NCI-H460 (cell line): ENCODE data around the gene POLR3K. TPM values are rescaled to one million over a fixed set of nuclear protein-coding genes. Genes with fewer than 3 reads are reported as not detected.

Experiments
- DNase-seq: peaks from one replicate; pipeline ENCODE4 v3.0.0-alpha.2; 2016; ENCODE audit warnings: low read depth; ENCODE audit errors: extremely low read depth
- total RNA-seq: library from RNA; depleted of rRNA; stranded (reverse); fragments of >200 nt; shearing (Covaris generic); gene quantifications from 2 replicates; pipeline ENCODE4 v1.2.3, GENCODE V29; 2014

Gene POLR3K
- total RNA-seq, 1 experiment from 2014 or later = 13.3 TPM

GRCh38 chr16:79151-80054, 26.0 kb upstream of the POLR3K start:
- no peak for DNase-seq

- no peak for DNase-seq
Observed at GRCh38 chr16:78444-79150, 25.2 kb upstream of the POLR3K start.

DNA sequence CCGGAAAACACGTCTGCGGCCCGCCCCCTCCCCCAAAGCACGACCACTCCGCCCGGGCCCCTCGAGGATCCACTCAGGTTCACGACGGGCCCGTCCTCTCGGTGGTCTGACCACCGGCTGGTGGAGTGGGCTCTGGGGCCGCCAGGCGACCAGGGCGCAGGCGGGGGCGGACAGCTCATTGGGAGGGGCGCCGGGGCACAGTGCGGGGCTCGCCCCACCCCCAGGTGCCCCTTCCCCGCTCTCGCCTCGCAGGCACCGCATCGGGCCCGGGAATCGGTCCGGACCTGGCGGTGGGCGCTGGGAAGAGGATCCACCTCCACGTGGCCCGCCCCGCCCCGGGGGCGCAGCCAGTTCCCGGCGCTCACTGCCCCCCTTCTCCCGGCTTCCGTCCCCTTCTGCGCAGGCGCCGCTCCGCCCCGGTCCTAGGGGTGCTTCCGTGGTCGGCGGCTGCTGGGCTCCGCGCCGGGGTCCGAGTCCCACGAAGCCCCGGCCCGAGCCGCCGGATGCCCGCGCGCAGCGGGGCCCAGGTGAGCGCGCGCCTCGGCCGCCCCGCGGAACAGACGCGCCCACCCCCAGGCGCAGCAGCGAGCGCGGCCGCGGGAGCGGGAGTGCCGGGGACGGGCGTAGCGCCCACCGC, 24.5 kb upstream of the POLR3K start, which contains the start of gene MPG:
Gene MPG (plus strand): TSS at position 419 of the 637 bp plus-strand sequence. CDS start 85 bp downstream, at position 504.
- DNase-seq = peak; percentile 70

DNA sequence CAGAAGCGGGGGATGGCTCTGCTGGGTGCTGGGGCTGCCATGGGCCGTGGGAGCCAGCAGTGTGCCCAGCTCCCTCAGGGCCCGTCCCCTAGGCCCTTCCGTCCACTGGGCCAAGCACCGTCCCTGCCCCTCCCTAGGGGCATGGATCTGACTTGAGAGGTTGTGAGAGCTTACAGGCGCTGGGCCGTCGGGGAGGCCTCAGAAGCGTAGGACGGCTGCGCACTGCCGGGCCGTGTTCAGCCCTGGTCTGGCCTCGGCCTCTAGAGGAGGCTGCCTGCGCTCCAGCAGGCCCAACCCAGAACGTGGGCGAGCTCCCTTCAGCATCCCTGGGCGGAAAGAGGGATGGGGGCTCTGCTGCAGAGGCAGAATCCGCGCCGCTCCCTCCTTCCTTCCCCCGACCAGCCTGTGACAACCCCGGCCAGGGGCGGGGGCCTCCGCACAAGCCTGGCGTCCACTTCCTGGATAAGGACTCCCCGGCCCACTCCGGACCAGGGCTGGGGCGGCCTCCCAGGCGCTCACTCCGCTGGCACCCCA, 23.9 kb upstream of the POLR3K start:
- DNase-seq = peak; percentile 51

DNA sequence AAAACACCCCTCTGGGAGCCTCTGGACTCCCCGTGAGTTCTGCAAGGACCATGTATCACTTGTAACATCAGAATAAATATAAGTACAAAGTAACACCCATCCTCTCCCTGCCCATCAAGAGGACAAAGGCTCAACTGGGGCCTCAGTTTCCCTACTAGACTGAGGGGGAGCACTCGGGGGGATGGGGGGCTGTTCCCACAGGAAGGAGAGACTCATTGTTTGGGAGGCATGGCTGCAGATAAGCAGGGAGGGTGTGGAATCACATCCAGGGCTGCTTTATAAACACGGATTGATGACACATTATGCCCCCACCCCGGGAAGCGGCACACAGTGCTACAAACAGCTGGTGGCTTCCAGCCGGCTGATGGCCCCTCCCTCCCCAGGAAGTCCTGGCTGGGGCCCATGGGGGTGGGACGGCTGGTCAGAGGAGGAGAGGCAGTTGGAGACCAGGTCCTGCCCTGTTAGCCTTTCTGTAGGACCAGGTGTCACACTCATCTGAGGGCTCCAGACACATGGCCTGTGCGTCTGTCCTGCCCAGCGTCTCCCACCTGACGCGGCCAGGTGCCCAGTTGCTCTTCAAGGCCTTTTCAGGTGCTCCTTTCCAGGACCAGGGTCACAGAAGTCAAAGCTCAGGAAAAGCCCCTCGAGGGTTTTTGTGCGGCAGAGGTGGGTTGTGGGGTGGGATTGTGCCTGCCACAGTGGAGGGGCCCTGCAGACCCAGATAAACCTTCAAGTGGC, 23.3 kb upstream of the POLR3K start:
- DNase-seq = peak; percentile 62

DNA sequence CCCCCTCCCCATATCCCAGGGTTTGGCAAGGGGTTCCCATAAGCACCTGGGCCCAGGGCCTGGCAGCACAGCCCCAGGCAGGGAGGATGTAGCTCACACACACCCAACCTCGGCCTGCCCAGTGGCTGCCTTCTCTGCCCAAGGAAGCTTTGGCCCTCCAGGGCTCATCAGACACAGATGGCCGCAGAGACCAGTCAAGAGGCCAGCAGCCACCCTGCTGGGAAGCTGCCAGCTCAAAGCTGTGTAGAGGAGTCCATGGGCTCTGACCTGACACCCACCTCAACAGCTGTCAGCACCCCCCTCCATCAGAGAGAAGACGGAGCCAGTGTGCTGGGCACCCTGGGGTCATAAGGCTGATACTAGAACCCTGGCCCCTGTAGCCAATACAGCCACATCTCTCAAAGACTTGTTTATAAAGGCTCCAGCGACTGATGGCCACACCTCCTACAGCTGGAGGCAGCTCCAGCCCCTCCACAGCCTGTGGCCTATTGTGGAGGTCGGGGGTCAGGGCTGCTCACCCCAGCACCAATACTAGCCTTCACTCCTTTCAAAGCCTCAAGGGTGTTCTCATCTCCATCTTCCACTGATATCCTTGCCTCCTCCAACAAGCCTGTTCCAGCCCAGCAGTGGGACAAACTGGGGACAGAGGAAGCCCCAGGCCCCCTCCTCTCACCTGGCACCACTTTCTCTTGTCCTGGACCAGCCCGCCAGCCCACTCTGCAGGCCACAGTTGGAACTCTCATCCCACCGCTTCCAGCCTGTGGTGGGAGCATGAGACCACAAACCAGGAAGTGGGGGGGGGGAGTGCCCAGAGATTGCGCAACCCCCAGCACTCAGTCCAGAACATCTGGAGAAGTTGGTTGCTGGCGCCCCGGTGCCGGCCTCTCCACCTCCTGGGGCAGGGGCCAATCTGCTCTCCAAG, 22.4 kb upstream of the POLR3K start:
- DNase-seq = no peak

DNA sequence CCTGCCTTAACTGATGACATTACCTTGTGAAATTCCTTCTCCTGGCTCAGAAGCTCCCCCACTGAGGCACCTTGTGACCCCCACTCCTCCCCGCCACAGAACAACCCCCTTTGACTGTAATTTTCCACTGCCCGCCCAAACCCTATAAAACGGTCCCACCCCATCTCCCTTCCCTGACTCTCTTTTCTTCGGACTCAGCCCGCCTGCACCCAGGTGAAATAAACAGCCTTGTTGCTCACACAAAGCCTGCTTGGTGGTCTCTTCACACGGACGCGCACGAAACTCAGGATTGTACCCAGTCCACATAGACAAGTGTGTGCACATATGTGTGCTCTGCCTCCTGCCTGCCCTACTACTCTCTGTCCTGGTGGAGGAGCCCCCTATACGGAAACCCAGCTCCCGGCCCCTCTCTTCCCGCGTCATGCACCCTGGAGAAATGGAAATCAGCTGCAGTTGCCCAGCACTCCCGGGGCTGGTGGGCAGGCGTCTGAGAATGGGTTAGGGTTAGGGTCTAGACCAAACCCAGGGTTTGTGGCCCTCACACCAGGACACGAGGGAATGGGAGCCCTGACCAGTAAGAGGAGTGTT, 21.4 kb upstream of the POLR3K start:
- DNase-seq = no peak

DNA sequence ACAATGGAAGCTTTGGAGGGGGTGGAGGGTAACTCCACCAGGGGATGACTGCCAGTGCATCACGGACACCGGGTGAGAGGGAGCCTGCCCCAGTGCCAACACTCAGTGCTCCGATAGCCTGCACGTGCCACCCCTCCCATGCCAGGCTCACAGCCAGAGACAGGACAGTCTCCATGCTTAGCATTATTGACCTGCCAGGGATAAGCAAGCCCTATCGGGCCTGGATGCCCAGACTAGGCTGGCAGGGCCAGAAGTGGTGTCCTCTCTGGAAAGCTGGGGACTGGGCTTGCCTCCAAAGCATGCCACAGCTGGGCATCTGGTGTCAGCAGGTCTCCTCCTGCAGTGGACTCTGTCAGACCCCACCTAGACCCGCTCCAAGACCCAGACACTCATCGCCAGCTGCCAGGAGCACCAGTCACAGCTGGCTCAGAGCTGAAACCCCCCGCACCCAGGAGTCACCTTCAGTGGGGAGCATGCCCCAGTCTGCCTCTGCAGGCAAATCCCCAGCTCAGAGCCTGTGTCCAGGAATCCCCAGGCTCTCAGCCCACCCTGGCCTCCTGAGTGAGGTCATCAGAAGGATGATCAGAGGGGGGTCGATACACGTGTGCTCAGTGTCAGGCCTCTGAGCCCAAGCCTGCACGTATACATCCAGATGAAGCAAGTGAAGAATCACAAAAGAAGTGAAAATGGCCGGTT, 20.8 kb upstream of the POLR3K start:
- no peak for DNase-seq

DNA sequence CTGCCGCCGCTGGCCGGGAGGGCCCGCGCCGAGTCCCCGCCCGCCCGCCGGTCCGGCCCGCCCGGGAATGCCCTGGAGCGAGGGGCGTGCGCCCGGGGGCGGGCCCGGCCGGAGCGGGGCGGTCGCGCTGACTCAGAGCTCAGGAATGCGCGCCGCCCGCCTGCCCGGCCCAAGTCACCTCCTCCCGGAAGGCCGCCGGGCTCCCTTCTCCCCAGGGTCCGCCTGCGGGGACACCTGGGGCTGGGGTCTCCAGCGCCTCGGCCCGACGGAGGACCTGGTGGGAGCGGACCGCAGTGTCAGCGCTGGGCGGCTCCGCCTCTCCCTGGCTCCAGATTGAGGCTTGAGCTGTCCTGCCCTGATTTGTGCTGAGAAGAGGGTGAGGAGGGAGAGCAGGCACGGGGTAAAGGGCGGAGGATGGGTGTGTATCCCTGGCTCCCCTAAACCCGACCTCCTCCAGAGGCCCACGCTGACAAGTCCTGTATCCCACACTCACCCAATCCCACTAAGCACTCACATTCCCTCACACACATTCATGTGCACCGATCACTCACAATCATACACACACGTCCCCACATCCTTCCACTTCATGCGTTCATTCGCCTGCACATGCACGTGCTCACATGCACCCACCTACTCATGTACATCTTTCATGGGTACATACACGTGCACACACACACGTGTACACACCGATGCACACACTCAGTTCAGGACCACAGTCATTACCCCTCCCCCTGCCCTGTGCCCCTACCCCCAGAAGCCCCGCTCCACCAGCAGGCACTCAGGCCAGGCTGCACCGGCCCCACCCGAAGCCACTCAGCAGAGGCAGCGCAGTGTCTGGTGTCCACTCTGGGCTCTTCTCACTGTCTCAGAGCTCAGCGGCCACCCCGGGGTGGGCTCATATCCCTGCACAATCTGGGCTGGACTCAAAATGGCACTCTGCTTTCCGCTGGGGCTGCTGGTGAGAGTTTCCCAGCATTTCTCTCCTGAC, 19.4 kb upstream of the POLR3K start, which contains the start of gene RHBDF1:
Gene RHBDF1 (minus strand): TSS at position 71 of the 988 bp plus-strand sequence. CDS start 7,616 bp downstream, outside the sequence.
- peak; percentile 44 for DNase-seq

- DNase-seq = no peak
Observed at GRCh38 chr16:71540-72401, 18.4 kb upstream of the POLR3K start.

DNA sequence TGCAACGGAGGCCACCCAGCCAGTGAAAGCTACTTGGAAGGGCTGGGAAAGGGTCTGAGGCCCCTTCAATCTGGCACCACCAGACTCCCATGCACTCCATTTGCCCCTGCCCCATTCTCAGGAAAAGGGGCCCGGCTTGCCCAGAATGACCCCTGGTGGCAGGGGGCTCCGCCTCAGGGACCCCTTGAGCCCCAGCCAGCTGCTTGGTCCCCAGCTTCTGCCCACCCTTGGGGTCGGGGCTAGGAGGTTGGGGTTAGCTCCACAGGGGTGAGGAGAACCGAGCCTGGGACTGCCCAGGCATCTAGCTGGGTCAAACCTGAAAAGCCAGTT, 17.8 kb upstream of the POLR3K start:
- DNase-seq = no peak

DNA sequence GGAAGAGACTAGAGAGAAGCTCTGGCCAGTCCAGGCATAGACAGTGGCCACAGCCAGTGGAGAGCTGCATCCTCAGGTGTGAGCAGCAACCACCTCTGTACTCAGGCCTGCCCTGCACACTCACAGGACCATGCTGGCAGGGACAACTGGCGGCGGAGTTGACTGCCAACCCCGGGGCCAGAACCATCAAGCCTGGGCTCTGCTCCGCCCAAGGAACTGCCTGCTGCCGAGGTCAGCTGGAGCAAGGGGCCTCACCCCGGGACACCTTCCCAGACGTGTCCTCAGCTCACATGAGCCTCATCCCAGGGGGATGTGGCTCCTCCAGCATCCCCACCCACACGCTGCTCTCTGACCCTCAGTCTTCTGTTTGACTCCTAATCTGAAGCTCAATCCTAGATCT, 15.8 kb upstream of the POLR3K start:
- DNase-seq = no peak

GRCh38 chr16:67884-68789, 14.7 kb upstream of the POLR3K start:
- DNase-seq = no peak

DNA sequence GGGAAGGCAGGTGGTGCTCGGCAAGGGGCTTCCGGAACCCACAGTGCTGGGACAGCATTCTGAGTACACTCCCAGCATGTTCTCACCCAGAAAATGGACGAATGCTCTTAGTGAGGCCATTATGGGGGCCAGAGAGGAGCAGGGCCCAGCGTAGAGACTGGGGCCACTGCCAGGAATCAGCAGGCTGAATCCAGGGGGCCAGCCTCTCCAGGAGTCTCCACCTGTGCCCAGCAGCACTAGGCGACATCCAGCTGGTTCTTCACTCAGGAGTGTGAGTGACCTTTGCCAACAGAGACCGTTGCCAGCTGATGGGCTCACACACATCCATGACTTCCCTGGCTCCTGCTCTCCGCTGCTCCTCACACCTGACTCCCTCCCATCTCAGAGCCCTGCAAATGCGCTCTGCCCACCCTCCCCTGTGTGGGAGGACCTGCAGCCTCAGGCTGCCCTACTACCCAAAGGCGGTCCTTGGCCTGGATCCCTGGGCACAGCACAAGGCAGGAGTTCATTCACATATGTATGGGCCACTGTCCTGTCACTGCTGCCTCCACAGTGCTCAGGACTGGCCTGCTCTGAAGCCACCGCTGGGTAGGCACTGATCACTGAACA, 13.9 kb upstream of the POLR3K start:
- DNase-seq = no peak
